ENCODE results near the gene SYNE3.

Gene SYNE3

DNA sequence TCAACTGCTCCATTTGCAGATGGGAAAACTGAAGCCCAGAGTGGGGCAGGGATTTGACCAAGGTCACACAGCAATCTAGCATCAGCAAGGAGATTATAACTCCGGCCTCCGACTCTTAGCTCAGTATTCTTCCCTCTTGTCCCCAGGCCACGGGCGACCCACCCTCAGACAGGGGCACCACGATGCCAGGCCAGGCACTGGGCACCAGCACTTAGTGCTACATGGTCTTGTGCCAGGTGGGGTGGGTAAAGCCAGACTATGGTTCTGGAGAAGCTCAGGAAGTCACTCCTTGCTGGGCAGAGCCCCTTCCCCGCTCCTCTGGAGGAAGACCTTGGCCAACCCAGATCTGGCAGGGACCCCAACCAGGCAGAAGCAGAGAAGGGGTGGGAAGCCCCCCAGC is 41.5 kb downstream of the SYNE3 start:
- DNase-seq (ENCODE audit: low spot score), result no peak

DNA sequence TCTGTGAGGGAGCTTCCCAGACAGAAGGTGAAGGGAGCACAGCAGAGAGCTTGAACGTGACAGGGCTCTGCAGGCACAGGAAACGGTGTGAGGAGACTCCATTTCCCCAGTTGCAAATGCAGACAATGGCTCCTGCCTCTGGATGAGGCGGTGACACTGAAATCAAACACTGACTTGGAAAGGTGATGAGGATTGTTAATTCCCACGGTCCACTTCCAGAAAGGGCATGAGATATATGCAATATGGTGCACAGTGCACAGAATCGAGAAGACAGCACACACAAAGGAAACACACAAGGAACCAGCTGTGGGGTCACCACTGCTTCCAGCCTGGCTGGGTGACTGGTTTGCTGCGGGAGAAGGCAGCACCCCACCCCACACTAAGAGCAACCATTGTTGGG is 42.0 kb downstream of the SYNE3 start:
- no peak for DNase-seq (ENCODE audit: low spot score)

DNA sequence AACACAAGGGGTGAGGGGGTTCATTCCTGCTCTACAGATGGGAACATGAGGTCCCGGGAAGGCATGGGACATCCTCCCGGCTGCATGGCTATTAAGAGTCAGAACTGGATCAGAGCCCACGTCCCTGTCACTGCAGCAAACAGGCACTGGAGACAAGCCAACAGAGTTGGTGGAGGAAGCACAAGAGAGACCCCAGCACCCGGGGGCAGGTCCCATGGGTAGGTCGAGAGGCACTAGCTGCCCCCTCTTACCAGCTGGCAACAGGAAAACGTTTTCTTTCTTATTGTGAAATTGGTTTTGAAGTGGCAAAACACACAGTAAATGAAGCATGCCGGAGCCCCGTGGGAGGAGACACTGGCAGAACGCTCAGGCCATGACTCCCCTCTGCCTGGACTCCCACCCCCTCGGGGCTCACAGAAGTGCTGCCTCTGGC is 43.6 kb downstream of the SYNE3 start:
- DNase-seq (ENCODE audit: low spot score), result no peak

- no peak for DNase-seq (ENCODE audit: low spot score)
Measured at GRCh38 chr14:95471476-95471875, 45.0 kb downstream of the SYNE3 start.

DNA sequence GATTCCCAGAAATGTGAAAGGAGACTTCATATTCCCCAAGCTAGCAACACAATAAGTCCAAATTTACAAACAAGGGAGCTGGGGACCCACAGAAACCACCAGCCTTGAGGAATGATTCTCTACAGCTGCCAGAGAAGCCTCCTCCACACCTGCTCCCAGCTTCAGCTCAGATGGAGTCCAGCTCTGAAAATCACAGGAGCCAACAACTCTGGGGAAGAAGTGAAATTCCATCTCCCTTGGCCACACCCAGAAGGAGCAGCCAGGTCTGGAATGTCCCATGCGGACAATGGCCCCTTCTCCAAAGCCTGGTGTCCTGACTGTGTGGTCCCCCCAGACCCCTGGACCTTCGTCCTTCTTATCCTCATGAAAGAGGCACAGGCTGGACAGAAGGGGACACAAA is 45.4 kb downstream of the SYNE3 start:
- no peak for DNase-seq (ENCODE audit: low spot score)

- no peak for DNase-seq (ENCODE audit: low spot score)
Measured at GRCh38 chr14:95469134-95469481, 47.3 kb downstream of the SYNE3 start.

- no peak for DNase-seq (ENCODE audit: low spot score)
Measured at GRCh38 chr14:95468448-95469133, 47.9 kb downstream of the SYNE3 start.

GRCh38 chr14:95467657-95468056 is 48.8 kb downstream of the SYNE3 start:
- no peak for DNase-seq (ENCODE audit: low spot score)

DNA sequence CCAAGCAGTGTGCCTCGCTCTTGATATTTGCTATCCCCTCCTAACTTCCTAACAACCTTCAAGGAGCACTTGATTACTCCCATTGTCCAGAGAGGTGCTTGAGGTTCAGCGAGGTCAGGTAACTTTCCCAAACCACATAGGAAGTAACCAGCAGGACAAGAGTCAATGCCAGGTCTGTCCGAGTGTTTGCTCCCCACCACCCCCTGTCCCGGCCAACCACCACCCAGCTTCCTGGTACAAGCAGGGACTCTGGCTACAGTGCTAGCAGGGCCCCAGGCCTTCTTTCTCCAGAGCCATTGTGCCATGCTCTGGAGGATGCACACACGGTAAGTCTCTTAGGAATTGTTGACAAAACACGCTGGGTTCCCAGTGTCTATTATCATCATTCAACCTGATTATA is 49.2 kb downstream of the SYNE3 start:
- DNase-seq (ENCODE audit: low spot score), result no peak
